Gastrocnemius medialis (tissue), 4 donors: ENCODE measurements around the gene DENND6B. TPM values are rescaled to one million over a fixed set of nuclear protein-coding genes. Genes with fewer than 3 reads are reported as not detected.

Source experiments
- ATAC-seq, 2 donors: fragments of 150-250 bp; one replicate each; pipeline ENCODE4 v1.9.1; 2016
- DNase-seq, 2 donors: peaks; one replicate each; pipeline ENCODE4 v3.0.0-alpha.2; 2019
- H3K27ac ChIP-seq, 4 donors: fragments of 200-600 bp; sonication (generic); 1 replicate in 1 of 4; 2 replicates in 3 of 4; pipeline ENCODE4 v1.5.1; 2016 to 2018; ENCODE audit warnings: mild to moderate bottlenecking in 2 of 4, moderate library complexity in 1 of 4
- H3K27me3 ChIP-seq, 3 donors: fragments of 200-600 bp; sonication (generic) in 2 of 3; 1 replicate in 1 of 3; 2 replicates in 2 of 3; pipeline versions ENCODE4 v1.5.1 to v1.6.0; 2016 to 2019; ENCODE audit warnings: mild to moderate bottlenecking in 1 of 3, moderate library complexity in 1 of 3
- H3K36me3 ChIP-seq, 2 donors: fragments of 200-600 bp; sonication (generic) in 1 of 2; one replicate each; pipeline ENCODE4 v1.5.1; 2017 to 2018
- H3K4me1 ChIP-seq, 2 donors: fragments of 200-600 bp; sonication (generic) in 1 of 2; one replicate each; pipeline ENCODE4 v1.5.1; 2016 to 2017; ENCODE audit warnings: mild to moderate bottlenecking in 2 of 2
- H3K4me3 ChIP-seq, 4 donors: fragments of 200-600 bp; sonication (generic) in 3 of 4; 1 replicate in 1 of 4; 2 replicates in 3 of 4; pipeline ENCODE4 v1.5.1; 2016 to 2019; ENCODE audit warnings: mild to moderate bottlenecking in 2 of 4
- H3K9me3 ChIP-seq, 3 donors: fragments of 200-600 bp; sonication (generic) in 2 of 3; 1 replicate in 1 of 3; 2 replicates in 2 of 3; pipeline ENCODE4 v1.5.1; 2016 to 2019
- CTCF ChIP-seq, 5 experiments: fragments of 450-650 bp in 3 of 5; fragments of 200-600 bp in 2 of 5; sonication (generic) in 2 of 5; IDR thresholded peaks in 4 of 5; conservative IDR thresholded peaks in 1 of 5; 1 replicate in 4 of 5; 2 replicates in 1 of 5; pipeline ENCODE4 v1.5.1; 2016 to 2019; ENCODE audit warnings: antibody characterized with exemption in 5 of 5, mild to moderate bottlenecking in 3 of 5, moderate library complexity in 3 of 5
- POLR2A ChIP-seq, 2 donors: fragments of 450-650 bp; IDR thresholded peaks; one replicate each; pipeline ENCODE4 v1.6.1; 2017; ENCODE audit warnings: antibody characterized with exemption in 2 of 2, mild to moderate bottlenecking in 2 of 2, moderate library complexity in 2 of 2
- in situ Hi-C, 4 donors: fragments of 200-750 bp; cut with MboI; loops; one replicate each; pipeline versions ENCODE4 v1.15.0 to v1.8.0; 2017; ENCODE audit warnings: low sequenced_read_pairs in 4 of 4
- intact Hi-C: fragments of 100-400 bp; cut with DNase I; formaldehyde crosslinking; loops from one replicate; pipeline ENCODE4 v1.15.1; 2023; ENCODE audit warnings: low total_unique reads
- total RNA-seq, 4 donors: library from RNA; depleted of rRNA; stranded (reverse); fragments of >200 nt; gene quantifications; one replicate each; pipeline versions ENCODE4 v1.1.0 to v1.2.3, GENCODE V29; 2016

Gene DENND6B
- total RNA-seq, 4 donors from 2014 or later, result 0.55 to 0.84 (median 0.68) TPM; not detected in 1

GRCh38 chr22:50303848-50304527, 22.8 kb downstream of the DENND6B start:
- Histone ChIP-seq H3K36me3 (no peaks in the 10 kb centered on the region), H3K27me3 (peaks cover 0 to 5% (median 4%) of the 10 kb centered on the region in 3 donors), H3K4me1 (peaks cover 16 to 37% of the 10 kb centered on the region in 2 donors), H3K27ac (peak overlapping the region in 1 of 4 donors; percentile 34), H3K9me3 (no peaks in the 10 kb centered on the region), H3K4me3 (no peak overlapping the region)
- TF ChIP-seq POLR2A (IDR thresholded peaks at IDR 0.05) (no peak), CTCF (IDR thresholded peaks at IDR 0.05 in 4 of 5, conservative IDR thresholded peaks at IDR 0.05 in 1 of 5) (no peak)
- DNase-seq (peak in 1 of 2 donors; percentile 24), ATAC-seq (no peak)
- in situ Hi-C loops (no loop called here), intact Hi-C loops (no loop called here)

DNA sequence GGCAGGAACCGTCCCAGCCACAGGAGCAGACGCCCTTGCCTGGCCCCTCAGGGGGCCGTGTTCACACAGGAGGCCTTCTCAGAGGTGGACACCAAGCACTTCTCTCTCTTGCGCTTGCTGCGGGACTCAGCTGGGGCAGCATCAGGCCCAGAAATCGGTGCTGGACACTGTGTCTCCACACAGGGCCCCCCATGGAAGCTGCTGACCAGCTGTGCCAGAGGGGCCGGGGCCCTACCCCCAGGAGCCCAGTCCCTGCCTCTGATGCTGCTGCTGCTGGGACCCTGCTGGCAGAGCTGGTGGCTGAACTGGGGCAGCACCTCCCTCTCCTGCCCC, 23.3 kb downstream of the DENND6B start:
- no peak for TF ChIP-seq POLR2A (IDR thresholded peaks at IDR 0.05)
- TF ChIP-seq CTCF (IDR thresholded peaks at IDR 0.05 in 4 of 5, conservative IDR thresholded peaks at IDR 0.05 in 1 of 5), result no peak
- intact Hi-C loops (no loop called here), in situ Hi-C loops (no loop called here)
- H3K4me3 ChIP-seq, result no peak overlapping the region
- peaks cover 0 to 5% (median 4%) of the 10 kb centered on the region in 3 donors for H3K27me3 ChIP-seq
- H3K9me3 ChIP-seq, result no peaks in the 10 kb centered on the region
- H3K27ac ChIP-seq, result peak overlapping the region in 1 of 4 donors; percentile 34
- no peaks in the 10 kb centered on the region for H3K36me3 ChIP-seq
- H3K4me1 ChIP-seq, result peaks cover 16 to 37% of the 10 kb centered on the region in 2 donors
- no peak for DNase-seq
- ATAC-seq, result no peak

- H3K27ac ChIP-seq, result no peak overlapping the region
- H3K36me3 ChIP-seq, result no peaks in the 10 kb centered on the region
- intact Hi-C loops, result no loop called here
- H3K4me3 ChIP-seq, result no peak overlapping the region
- no peaks in the 10 kb centered on the region for H3K9me3 ChIP-seq
- peaks cover 16 to 37% of the 10 kb centered on the region in 2 donors for H3K4me1 ChIP-seq
- H3K27me3 ChIP-seq, result peaks cover 0 to 5% (median 4%) of the 10 kb centered on the region in 3 donors
- in situ Hi-C loops, result no loop called here
- no peak for ATAC-seq
- no peak for DNase-seq
- no peak for TF ChIP-seq POLR2A (IDR thresholded peaks at IDR 0.05)
- no peak for TF ChIP-seq CTCF (IDR thresholded peaks at IDR 0.05 in 4 of 5, conservative IDR thresholded peaks at IDR 0.05 in 1 of 5)
Observed at GRCh38 chr22:50302564-50302963, 24.2 kb downstream of the DENND6B start.

DNA sequence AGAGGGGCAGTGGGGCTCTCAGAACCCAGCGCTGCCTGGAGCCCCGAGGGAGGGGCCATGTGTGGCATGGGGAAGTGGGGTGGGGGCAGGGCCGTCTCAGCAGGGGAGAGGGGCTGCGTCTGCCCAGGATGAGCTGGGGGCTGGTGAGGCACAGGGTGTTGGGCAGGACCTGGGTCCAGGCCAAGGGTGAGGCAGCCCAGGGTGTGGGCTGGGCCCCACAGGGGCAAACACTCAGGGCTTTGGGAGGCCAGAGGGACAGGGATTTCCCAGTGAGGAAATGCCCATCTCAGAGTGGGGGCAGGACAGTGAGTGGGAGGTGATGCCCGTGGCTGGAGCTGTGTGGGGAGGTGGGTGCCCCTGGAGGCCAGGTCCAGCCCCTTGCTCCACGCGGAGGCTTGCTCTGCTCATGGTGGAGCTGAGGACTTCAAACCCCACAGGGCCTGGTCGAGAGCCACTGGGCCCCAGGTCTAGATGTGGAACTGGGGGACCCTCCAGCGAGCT, 24.7 kb downstream of the DENND6B start:
- no peak overlapping the region for H3K4me3 ChIP-seq
- ATAC-seq (no peak), DNase-seq (no peak)
- H3K9me3 ChIP-seq, result no peaks in the 10 kb centered on the region
- no peaks in the 10 kb centered on the region for H3K36me3 ChIP-seq
- peaks cover 16 to 37% of the 10 kb centered on the region in 2 donors for H3K4me1 ChIP-seq
- no peak overlapping the region for H3K27ac ChIP-seq
- peaks cover 0 to 5% (median 4%) of the 10 kb centered on the region in 3 donors for H3K27me3 ChIP-seq
- in situ Hi-C loops, result no loop called here
- intact Hi-C loops, result no loop called here
- no peak for TF ChIP-seq CTCF (IDR thresholded peaks at IDR 0.05 in 4 of 5, conservative IDR thresholded peaks at IDR 0.05 in 1 of 5)
- TF ChIP-seq POLR2A (IDR thresholded peaks at IDR 0.05), result no peak
